ENCODE measurements around the gene PFN3. TPM values are rescaled to one million over a fixed set of nuclear protein-coding genes. Genes with fewer than 3 reads are reported as not detected.
A peak's percentile ranks its signal among the peaks of the same experiment; 100 is the strongest.
"Not testable (repeated sequence)": the region's sequence is repeated elsewhere in the genome, so short reads cannot be mapped to it uniquely, and the experiment has no call there.

PFN3 gene
- total and polyA plus RNA-seq, 7 donors = not detected

GRCh38 chr5:177380805-177381126, 19.7 kb downstream of the PFN3 start:
- no peaks in the 10 kb centered on the region for H3K36me3 ChIP-seq (ENCODE audit: insufficient read depth in 1 of 2, low read depth in 1 of 2)
- no peak for TF ChIP-seq CTCF (IDR thresholded peaks at IDR 0.05)
- H3K27ac ChIP-seq = no peak overlapping the region
- H3K9me3 ChIP-seq = no peaks in the 10 kb centered on the region
- H3K4me1 ChIP-seq = no peaks in the 10 kb centered on the region
- peak in 2 of 4 donors; percentile 2 to 18 for ATAC-seq
- no peak for DNase-seq
- no peak overlapping the region for H3K4me3 ChIP-seq
- 69 to 85% (median 73%) methylated on average over 6 of the region's 6 CpGs for WGBS, 3 donors
- intact Hi-C loops (cut with DNase I) = no loop called here
- peaks cover 0 to 1% (median 0%) of the 10 kb centered on the region in 3 donors for H3K27me3 ChIP-seq (ENCODE audit: insufficient read depth in 3 of 3, low read length in 2 of 3)

GRCh38 chr5:177378884-177379883, 21.3 kb downstream of the PFN3 start:
- peak in 2 of 4 donors; percentile 37 to 50 for ATAC-seq
- intact Hi-C loops (cut with DNase I) = no loop called here
- Histone ChIP-seq H3K9me3 (no peaks in the 10 kb centered on the region), H3K36me3 (ENCODE audit: insufficient read depth in 1 of 2, low read depth in 1 of 2) (no peaks in the 10 kb centered on the region), H3K27ac (no peak overlapping the region), H3K4me1 (no peaks in the 10 kb centered on the region), H3K27me3 (ENCODE audit: insufficient read depth in 3 of 3, low read length in 2 of 3) (peaks cover 0 to 1% (median 0%) of the 10 kb centered on the region in 3 donors), H3K4me3 (no peak overlapping the region)
- WGBS, 3 donors = 81 to 89% (median 85%) methylated on average over 15 of the region's 15 CpGs
- DNase-seq = no peak
- no peak for TF ChIP-seq CTCF (IDR thresholded peaks at IDR 0.05)

GRCh38 chr5:177377851-177378776, 22.3 kb downstream of the PFN3 start:
- H3K4me3 ChIP-seq = no peak overlapping the region
- peaks cover 0 to 6% of the 10 kb centered on the region in 2 donors for H3K36me3 ChIP-seq (ENCODE audit: insufficient read depth in 1 of 2, low read depth in 1 of 2)
- DNase-seq (no peak), ATAC-seq (no peak)
- WGBS, 3 donors = 86 to 88% (median 88%) methylated on average over 8 of the region's 8 CpGs
- TF ChIP-seq CTCF (IDR thresholded peaks at IDR 0.05) = no peak
- peaks cover 0 to 1% (median 0%) of the 10 kb centered on the region in 3 donors for H3K27me3 ChIP-seq (ENCODE audit: insufficient read depth in 3 of 3, low read length in 2 of 3)
- no peaks in the 10 kb centered on the region for H3K9me3 ChIP-seq
- no peaks in the 10 kb centered on the region for H3K4me1 ChIP-seq
- H3K27ac ChIP-seq = no peak overlapping the region
- intact Hi-C loops (cut with DNase I) = no loop called here

- no peak for ATAC-seq
- no peaks in the 10 kb centered on the region for H3K9me3 ChIP-seq
- 71 to 85% (median 78%) methylated on average over 11 of the region's 11 CpGs for WGBS, 3 donors
- peaks cover 0 to 1% (median 0%) of the 10 kb centered on the region in 3 donors for H3K27me3 ChIP-seq (ENCODE audit: insufficient read depth in 3 of 3, low read length in 2 of 3)
- H3K36me3 ChIP-seq (ENCODE audit: insufficient read depth in 1 of 2, low read depth in 1 of 2) = peaks cover 0 to 18% of the 10 kb centered on the region in 2 donors
- no peak overlapping the region for H3K27ac ChIP-seq
- no peak for DNase-seq
- H3K4me1 ChIP-seq = peaks cover 12% of the 10 kb centered on the region
- TF ChIP-seq CTCF (IDR thresholded peaks at IDR 0.05) = no peak
- intact Hi-C loops (cut with DNase I) = no loop called here
- H3K4me3 ChIP-seq = no peak overlapping the region
These were observed 24.4 kb downstream of the PFN3 start for GRCh38 chr5:177376107-177376506.

- H3K36me3 ChIP-seq (ENCODE audit: insufficient read depth in 1 of 2, low read depth in 1 of 2) = peaks cover 0 to 18% of the 10 kb centered on the region in 2 donors
- H3K4me1 ChIP-seq = peaks cover 13% of the 10 kb centered on the region
- H3K9me3 ChIP-seq; H3K4me3 ChIP-seq; H3K27ac ChIP-seq; DNase-seq; intact Hi-C loops (cut with DNase I); ATAC-seq; H3K27me3 ChIP-seq (ENCODE audit: insufficient read depth in 3 of 3, low read length in 2 of 3): not testable (repeated sequence)
- WGBS, 3 donors = 70 to 82% (median 82%) methylated on average over 5 of the region's 5 CpGs
These were observed 24.9 kb downstream of the PFN3 start for GRCh38 chr5:177375516-177375915.
